ENCODE data around the gene AFAP1L1.

Gene AFAP1L1

DNA sequence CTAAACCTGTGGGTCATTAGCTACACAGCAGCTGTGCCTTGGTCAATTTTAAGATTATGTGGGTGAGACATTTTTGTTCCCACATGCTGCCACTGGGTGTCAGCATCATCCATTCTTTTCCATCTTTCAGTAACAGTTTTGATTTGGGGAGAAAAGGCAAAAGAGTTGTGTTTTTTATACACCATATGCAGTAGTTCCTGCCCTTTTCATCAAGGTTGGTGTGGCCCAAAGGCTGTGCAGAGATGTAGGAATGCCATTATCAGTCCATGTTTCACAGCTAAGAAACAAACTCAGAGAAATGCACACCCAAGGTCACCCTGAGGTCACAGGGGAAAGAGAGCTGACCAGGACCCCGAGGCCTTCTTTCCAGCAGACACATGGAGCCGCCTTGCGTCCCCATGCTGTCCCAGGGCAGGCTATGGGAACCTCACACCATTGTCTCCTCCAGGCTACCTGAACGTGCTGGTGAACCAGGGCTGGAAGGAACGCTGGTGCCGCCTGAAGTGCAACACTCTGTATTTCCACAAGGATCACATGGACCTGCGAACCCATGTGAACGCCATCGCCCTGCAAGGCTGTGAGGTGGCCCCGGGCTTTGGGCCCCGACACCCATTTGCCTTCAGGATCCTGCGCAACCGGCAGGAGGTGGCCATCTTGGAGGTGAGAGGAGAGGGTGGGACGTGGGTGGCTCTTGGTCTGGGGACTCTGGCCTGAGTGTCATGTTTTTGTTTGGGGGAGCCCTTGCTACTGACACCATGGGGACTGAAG is 45.8 kb downstream of the AFAP1L1 start:
- peak; percentile 67 for DNase-seq

DNA sequence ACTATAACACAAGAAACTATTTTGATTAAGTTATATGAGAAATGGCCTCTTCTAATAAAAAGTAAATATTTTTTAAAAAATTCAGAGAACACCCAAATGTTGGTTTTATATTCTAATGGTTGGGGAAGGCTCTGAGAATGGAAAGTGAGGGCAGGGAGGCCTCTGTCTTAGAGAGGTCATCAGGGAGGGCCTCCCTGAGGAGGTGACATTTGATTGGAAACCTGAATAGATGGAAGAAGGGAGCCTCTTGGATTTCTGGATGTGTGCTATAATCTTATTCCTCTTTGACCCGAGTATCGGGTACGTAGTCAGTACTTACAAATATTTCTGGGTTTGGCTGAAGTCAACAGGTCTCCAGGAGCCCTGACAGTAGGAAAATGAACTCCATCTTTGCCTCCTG is 47.5 kb downstream of the AFAP1L1 start:
- DNase-seq: no peak

DNA sequence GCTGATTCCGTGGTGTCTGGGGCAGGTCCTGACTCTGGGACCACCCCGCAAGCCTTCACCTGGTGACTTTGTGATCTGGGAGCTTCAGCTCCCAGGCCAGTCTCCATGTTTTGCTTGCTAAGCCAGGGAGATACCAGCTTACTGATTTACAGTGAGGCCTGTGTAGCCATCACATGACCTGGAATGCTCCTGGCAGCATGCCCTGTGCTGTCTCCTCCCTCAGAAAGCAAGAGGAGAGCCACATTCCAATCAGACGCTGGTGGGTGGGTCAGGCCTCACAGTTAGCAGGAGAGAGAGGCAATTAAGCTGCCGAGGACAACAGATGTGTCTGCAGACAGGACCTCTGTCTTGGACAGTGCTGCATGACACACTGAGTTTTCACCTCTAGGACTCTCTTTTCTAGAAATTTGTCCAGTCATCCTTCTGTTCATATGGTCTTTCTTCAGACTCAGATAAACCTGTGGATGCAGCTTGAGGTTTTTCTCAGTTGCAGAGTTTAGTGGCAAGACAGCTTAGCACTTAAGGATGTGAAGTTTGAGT is 49.2 kb downstream of the AFAP1L1 start:
- DNase-seq: no peak

DNA sequence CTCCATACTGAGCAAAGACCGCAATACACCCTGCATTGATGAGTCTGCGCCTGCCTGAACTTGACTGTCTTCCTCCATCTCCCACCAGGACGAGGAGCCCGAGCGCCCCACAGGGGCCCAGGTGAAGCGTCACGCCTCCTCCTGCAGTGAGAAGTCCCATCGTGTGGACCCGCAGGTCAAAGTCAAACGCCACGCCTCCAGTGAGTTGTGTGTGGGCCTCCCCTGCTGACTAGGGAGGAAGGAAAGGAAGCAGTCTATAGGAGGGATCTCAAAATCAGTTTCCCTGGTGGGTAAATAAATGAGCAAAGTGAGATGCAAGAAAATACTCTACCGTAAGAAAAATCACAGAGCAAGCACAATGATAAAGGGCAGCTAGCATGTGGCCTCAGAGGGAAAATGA is 50.9 kb downstream of the AFAP1L1 start:
- DNase-seq: no peak

DNA sequence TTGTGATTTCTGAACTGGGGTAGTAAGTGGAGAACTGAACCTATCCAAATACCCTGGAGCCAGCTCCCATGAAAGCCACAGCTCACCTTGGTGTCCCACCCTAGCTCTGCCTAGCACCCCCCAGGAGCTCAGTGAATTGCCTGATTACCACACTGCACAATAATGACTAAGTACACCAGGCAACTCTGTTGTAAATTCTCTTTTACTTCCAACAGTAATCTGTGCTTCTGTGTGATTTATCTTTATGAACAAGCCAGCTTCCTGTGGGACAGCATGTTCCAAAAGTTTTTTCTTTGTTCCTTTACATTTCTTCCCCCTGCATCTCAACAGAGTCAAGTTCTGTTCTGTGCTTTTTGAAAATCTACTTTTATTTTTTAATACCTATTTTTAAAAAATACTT is 51.6 kb downstream of the AFAP1L1 start:
- DNase-seq: no peak

DNA sequence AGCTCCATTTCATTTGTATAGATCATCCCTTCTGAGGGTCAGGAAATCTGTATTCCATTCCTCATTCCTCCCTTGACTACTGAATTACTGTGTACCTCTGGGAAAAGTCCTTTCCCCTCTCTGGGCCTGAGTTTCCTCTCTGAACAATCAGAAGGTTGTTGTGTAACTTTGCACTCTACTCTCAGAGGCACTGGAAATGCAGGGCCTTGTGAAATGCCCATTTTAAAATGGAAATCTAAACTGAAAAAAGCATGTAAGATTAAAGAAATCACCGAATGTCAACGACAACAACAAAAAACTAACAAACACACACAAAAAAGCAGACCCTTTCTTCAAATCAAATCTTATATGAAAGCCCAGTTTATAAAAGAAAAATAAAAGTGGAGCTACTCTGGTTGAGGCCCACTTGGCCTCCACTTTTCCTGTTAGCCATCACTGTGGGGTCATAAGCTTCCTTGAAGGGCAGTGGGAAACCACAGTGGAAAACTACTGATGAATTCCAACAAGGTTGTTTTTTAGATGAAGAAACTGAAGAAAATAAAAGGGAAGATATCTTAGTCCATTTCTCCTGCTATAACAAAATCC is 52.1 kb downstream of the AFAP1L1 start:
- DNase-seq: no peak

DNA sequence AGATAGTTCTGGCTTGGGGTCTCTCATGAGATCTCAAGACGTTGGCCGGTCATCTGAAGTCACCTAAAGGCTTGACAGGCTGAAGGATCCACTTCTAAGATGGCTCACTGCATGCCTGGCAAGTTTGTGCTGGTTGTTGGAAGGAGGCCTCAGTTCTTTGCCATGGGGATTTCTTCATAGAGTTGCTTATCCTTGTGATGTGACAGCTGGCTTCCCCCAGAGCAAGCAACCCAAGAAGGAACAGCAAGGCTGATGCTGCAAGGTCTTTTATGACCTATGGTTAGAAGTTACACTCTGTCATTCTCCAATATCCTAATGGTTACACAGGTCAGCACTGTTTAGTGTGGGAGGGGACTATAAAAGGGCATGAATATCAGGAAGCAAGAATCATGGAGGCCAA is 53.0 kb downstream of the AFAP1L1 start:
- no peak for DNase-seq

DNA sequence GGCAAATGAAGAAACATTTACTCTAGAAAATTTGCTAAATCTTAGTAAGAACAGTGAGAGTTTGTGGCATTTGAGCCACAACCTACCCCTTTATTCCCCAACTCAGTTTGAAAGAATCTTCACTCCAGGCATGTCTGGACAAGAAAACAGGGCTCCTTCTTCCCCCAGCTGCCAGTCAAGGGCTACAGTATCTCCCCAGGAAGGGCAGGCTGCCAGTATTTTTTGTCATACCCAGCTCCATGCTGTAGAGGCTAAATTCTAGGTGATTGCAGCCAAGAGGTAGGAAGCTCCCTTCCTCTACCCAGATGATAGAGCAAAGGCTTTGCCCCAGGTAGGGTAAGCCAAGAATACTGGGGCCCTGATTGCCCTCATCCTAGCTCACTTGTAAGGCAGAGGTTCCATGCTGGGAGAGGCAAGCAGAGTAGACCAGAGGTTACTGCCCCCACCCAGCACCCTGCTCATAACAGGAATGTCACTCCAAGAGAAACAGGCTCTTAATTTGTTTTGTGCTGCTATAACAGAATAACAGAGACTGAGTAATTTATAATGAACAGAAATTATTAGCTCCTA is 53.6 kb downstream of the AFAP1L1 start:
- no peak for DNase-seq

DNA sequence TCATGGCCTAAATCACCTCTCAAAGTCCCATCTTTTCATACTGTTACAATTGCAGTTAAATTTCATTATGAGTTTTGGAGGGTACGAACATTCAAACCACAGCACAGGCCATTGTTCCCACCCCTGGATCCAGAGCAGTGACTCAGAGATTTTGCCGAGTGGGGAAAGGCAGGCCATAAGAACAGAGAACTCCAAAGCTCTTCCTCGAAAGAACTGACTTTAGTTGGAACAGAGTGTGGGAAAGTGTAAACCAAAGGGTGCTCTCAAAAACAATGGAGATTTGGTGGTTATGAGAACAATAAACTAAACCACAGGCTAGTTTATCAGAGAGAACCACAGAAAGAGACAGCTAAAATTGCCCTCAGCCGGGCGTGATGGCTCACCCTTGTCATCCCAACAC is 54.2 kb downstream of the AFAP1L1 start:
- DNase-seq: no peak

DNA sequence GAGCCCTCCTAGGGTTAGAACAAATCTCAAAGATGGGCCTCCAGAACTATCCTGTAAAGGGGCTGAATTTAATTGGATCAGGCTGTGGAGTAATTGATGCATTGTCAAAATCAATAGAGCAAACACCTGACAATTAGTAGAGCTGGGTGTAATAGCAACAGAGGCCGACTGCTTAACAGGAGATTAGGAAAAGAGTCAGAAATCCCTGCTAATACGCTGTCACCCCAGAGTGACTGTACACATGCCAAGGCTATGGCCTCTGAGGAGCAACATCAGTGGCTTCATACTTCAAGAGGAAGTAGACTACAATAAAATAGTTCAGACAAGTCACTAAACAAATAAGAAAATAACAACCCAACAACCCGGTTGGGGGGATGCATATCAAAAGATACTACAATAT is 55.0 kb downstream of the AFAP1L1 start:
- DNase-seq: no peak

DNA sequence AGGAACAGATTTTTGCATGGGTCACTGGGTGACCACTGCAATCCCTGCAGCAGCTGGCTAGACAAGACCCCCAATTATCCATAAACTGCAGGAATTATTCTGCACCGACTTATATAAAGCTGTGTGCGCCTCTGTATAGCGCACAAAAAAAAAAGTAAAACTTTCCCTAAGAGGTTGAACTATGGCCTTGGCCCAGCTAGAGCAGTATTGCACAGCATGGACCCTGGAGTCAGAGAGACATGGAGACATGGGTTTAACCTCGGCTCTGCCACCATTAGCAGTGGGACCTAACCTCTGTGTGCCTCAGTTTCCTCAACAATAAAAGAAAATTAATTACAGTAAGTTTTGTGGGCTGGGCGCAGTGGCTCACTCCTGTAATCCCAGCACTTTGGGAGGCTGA is 56.5 kb downstream of the AFAP1L1 start:
- DNase-seq: no peak

DNA sequence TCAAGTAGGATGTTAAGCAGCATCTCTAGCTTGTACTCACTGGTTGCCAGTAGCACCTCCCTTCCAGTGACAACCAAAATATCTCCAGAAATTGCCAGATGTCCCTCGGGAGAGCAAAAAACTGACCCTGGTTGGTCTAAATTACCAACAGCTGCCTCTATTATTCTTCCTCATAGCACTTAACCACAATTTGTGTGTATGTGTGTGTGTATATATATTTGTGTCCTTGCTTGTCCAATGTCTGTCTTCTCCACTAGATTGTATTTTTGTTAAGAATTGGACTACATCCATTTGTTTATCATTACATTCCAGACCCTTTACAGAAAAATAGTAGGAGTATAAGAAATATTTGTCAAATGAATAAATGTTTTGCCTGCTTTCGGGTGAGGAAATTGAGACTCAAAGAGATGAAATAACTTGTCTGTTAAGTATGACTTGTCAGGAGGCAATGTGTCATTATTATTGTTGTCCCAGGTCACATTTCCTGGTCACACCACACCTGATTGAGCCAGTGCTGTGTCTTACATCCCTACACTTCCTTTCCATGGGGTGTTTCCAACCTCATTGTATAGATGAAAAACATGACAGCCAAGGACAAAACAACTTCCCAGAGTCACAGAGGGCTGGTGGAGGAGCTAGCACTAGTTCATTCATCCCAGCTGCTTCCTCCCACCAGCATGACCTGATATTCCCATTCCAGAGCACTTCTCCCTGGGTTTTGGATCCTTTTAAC is 62.2 kb downstream of the AFAP1L1 start:
- no peak for DNase-seq

DNA sequence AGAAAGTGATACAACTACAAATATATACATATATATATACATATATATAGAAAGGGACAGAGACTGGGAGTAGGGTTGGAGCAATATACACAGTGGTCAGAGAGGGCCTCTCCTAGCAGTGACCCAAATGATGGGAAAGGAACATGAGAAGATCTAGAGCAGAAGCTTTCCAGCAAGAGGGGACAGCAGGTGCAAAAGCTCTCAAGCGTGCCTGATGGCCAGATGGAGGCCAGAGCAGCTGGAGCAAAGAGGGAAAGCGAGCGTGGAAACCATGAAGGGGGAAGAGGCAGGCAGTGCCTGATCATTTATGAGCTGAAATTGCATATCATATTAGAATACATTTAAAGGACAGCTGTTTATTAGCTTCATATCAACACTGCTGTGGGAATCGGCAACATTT is 66.1 kb downstream of the AFAP1L1 start:
- DNase-seq: no peak

DNA sequence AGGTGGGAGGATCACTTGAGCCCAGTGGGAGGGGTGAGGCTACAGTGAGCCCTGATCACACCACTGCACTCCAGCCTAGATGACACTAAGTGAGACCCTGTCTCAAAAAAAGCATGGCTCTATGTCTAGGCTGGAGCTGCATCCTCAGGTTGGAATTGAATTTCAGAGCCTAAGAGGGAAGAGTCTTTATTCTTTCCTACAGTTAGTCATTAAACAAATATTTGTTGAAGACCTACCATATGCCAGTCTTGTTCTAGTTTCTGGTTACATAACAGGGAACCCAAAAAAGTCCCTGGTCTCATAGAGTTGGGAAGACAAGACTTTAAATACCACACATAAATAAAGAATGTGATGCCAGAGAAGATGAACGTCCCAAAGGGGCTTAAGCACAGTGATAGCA is 66.7 kb downstream of the AFAP1L1 start:
- DNase-seq: no peak

DNA sequence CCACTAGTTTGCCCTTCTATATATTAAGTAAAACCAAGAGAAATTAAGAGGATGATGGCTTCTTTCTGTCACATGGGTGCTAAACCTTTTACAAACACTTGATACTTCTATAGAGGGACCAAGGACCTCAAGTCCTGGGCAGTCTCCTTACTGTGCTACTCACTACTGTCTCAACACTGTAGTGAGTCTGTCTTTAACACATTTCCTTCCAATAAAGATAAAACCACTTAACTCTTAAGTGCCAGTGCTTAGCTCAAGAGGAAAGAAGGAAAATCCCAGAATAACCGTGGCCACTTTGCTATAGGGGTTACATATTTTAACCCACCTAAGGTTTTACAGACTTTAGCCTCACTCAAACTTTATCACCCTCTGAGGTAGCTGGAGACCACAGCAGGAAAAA is 69.3 kb downstream of the AFAP1L1 start:
- no peak for DNase-seq

DNA sequence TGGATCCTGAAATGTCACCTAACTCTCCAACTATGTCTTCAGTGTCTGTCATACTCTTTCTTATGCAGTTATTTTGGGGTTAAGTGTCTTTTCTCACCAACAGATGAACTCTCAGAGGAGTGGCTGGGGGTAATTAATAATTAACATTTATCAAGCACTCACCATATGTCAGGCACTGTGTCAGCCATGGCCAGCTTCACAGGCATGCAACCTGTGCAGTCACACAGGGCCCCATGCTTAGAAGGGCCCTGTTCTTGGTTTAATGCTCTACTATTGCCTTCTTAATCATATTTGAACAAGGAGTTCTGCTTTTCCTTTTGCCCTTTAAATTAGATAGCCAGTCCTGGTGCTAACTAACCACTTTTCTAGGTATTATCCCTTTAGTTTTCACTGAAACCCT is 70.2 kb downstream of the AFAP1L1 start:
- DNase-seq: no peak

DNA sequence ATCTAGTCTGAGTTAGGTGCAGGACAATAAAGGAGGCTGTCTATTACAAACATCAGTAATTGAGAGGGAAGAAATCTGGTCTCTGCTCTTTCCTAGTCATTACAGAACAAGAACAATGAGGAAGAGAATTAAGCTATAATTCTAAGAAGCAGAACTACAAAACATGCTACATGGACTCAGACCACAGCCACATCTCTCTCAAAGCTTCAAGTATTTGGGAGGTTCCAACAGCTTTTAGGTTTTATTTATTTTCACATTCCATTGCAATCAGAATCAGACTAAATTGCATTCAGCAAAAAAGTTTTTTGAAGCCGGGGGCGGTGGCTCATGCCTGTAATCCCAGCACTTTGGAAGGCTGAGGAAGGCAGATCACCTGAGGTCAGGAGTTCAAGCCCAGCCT is 72.5 kb downstream of the AFAP1L1 start:
- DNase-seq: no peak

DNA sequence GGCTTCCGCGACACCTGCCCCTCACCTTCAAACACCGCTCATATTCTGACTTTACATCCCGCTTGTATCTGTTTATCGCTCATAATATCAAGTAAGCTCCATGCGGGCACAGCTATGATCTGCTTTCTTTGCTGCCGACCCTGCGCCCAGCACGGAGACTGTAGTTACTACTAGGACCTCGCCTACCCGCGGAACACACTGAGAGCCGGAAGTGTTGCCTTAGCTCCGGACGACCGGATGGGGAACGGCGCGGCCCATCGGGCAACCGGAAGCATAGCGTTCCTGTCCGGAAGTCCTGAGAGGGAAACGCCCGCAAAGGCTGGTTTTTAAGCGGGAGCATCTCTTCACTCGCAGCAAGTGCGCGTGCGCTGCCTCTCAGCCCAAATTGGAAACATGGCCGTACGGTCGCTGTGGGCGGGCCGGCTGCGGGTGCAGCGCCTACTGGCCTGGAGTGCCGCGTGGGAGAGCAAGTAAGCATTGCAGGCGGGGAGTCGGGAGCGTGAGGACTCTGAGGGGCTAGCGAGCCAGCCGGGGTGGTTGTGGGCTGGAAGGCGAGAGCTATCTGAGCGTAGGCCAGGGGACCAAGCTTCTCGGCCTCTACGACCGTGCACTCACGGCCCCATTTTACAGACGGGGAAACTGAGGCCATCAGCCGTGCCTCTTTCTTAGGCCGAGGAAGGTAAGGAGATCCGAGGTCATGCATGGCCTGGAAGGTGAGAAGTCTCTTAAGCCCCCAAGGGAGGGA is 73.7 kb downstream of the AFAP1L1 start, which contains the start of gene GRPEL2:
TSS of gene GRPEL2 (plus strand) at position 353 of the 745 bp plus-strand sequence. CDS start at position 394, 41 bp downstream.
- DNase-seq: peak; percentile 91

DNA sequence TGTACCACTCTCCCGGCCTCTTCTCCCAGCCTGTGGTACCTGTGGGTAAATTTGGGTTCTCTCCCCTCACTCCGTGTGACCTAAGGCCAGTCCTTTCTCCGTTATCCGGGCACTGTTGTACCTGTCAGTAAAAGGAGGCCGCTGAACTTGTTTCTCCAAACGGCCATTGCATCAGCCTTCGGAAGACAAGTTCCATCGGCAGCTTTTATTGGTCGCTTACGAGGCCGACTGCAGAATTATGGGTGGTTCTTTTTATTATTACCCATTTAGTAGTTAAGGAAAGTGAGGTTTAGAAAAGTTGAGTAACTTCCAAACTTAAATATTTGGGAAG is 74.2 kb downstream of the AFAP1L1 start:
- DNase-seq: peak; percentile 24

DNA sequence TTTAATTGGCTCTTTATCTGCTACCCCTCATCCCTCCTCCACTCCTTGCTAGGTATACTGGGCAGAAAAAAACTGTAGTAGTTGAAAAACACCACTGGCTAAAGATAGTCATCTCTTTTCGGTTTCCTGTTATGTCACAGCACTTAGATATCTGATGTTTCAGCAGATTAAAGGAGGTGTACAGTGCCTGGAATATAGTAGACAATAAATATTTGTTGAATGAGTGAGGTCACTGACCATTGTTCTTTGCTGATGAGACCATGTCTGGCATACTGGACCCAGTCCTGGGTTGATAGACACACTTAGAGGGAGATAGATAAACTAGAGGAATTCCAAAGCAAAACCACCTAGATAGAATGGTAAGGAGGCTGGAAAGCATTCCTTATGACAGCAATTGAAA is 76.9 kb downstream of the AFAP1L1 start:
- no peak for DNase-seq

DNA sequence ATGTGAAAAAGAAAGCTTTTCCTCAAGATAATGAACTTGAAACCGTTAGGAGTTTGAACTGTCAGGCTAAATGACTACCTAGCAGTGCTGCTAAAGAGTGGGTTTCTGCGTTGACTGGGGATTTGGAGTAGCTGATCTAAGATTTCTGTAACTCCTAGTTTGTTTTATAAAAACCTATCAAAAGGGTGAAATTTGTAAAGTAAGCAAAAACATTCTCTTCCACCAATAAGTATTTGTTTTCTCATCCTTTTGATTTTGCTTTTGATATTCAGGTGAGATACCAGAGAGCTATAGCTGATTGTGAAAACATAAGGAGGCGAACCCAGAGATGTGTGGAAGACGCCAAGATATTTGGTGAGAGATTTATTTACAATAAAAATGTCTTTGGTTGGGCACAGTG is 77.7 kb downstream of the AFAP1L1 start:
- no peak for DNase-seq

DNA sequence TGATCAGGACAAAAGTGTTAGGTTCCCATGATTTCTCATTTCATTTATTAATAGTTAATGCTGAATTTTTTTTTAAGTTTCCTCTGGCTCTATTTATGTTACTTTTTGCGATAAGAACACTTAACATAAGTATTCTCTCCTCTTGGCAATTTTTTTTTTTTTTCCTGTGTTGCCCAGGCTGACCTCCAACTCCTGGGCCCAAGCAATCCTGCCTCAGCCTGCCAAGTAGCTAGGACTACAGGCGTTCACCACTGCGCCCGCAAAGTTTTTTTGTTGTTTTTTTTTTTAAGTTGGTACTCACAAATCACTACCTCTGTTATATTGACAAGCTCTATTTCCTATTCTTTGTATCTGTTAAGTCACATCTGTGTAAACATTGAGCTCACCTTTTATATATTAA is 80.5 kb downstream of the AFAP1L1 start:
- DNase-seq: no peak

DNA sequence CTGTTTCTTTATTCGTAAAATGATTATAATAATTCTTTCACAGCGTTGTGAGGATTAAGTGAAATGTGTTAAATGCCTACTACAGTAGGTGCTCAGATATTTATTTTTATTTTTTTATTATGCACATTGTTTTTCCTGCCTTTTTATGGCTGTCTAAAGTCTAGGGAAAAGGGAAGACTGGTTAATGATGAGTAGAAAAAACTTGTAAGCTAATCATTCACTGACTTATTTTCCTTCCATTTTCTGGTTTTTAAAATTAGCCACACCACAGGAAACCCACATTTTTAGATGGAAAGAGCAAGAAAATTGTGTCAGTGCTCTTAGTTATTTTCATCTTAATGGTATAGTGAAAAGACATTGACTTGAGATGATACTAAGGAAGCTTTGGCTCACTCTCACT is 82.3 kb downstream of the AFAP1L1 start:
- no peak for DNase-seq

All from CD4-positive, alpha-beta T cell treated with Interleukin-6 for 4 hours (primary cell).